Measurements from ENCODE around the gene CC2D2B.

CC2D2B gene

GRCh38 chr10:95907456-95908253 lies at the start of gene CC2D2B:
Gene CC2D2B, plus strand, starts transcription at chr10:95907975. Its CDS starts 3,349 bp downstream, at chr10:95911324.
- intact Hi-C loops (cut with DNase I; ENCODE audit: low total_unique reads): no loop called here
- H3K27me3 ChIP-seq: no peaks in the 10 kb centered on the region
- peak within 1 kb of the TSS; percentile 85 to 89 for H3K27ac ChIP-seq
- H3K36me3 ChIP-seq: peaks cover 0 to 16% (median 8%) of the 10 kb centered on the region in 3 donors
- no peak for TF ChIP-seq CTCF (IDR thresholded peaks at IDR 0.05)
- DNase-seq: peak; percentile 83 to 89
- H3K9me3 ChIP-seq: no peaks in the 10 kb centered on the region
- peak within 1 kb of the TSS; percentile 74 to 80 for H3K4me3 ChIP-seq
- peaks cover 0 to 12% (median 5%) of the 10 kb centered on the region in 4 donors for H3K4me1 ChIP-seq

GRCh38 chr10:95860166-95860940 lies 47.4 kb upstream of the CC2D2B start:
- no peak for TF ChIP-seq CTCF (IDR thresholded peaks at IDR 0.05)
- intact Hi-C loops (cut with DNase I; ENCODE audit: low total_unique reads): loop anchor here (5.0 kb wide), 1 partner anchor 168 kb away; the partner anchor contains the start of gene TCTN3
- Histone ChIP-seq H3K27ac (no peak overlapping the region), H3K9me3 (no peaks in the 10 kb centered on the region), H3K4me3 (no peak overlapping the region), H3K4me1 (peaks cover 0 to 9% (median 4%) of the 10 kb centered on the region in 4 donors), H3K27me3 (no peaks in the 10 kb centered on the region), H3K36me3 (peaks cover 28 to 43% (median 29%) of the 10 kb centered on the region in 3 donors)
- DNase-seq: no peak

- H3K36me3 ChIP-seq: peaks cover 31 to 49% (median 35%) of the 10 kb centered on the region in 3 donors
- H3K4me3 ChIP-seq: no peak overlapping the region
- no peak for TF ChIP-seq CTCF (IDR thresholded peaks at IDR 0.05)
- H3K27me3 ChIP-seq: no peaks in the 10 kb centered on the region
- no peaks in the 10 kb centered on the region for H3K9me3 ChIP-seq
- intact Hi-C loops (cut with DNase I; ENCODE audit: low total_unique reads): loop anchor here (5.0 kb wide), 1 partner anchor 169 kb away; the partner anchor contains the start of gene TCTN3
- peaks cover 0 to 9% (median 4%) of the 10 kb centered on the region in 4 donors for H3K4me1 ChIP-seq
- DNase-seq: no peak
- H3K27ac ChIP-seq: no peak overlapping the region
Measured at GRCh38 chr10:95861386-95861785, 46.4 kb upstream of the CC2D2B start.

GRCh38 chr10:95864906-95865813 lies 42.6 kb upstream of the CC2D2B start:
- H3K4me3 ChIP-seq: no peak overlapping the region
- TF ChIP-seq CTCF (IDR thresholded peaks at IDR 0.05): peak; percentile 64 to 68
- no peaks in the 10 kb centered on the region for H3K27me3 ChIP-seq
- peaks cover 50 to 63% (median 58%) of the 10 kb centered on the region in 3 donors for H3K36me3 ChIP-seq
- peak in 1 of 2 donors; percentile 31 for DNase-seq
- intact Hi-C loops (cut with DNase I; ENCODE audit: low total_unique reads): loop anchor here (5.0 kb wide), 1 partner anchor 173 kb away; the partner anchor contains the start of gene TCTN3
- peak overlapping the region; percentile 27 to 47 for H3K27ac ChIP-seq
- no peaks in the 10 kb centered on the region for H3K9me3 ChIP-seq
- H3K4me1 ChIP-seq: peaks cover 0 to 9% (median 4%) of the 10 kb centered on the region in 4 donors

All from tibial artery (tissue), 4 donors.